Hematopoietic multipotent progenitor cell treated with erythropoietin and hydrocortisone succinate and interleukin-3 and kit ligand, for 8 days (in vitro differentiated cells): Measurements from ENCODE around the gene AGPAT4.
A peak's percentile ranks its signal among the peaks of the same experiment; 100 is the strongest.
"Not testable (repeated sequence)": the region's sequence is repeated elsewhere in the genome, so short reads cannot be mapped to it uniquely, and the experiment has no call there.

Experiments used
- DNase-seq: peaks from one replicate; pipeline ENCODE4 v3.0.0-alpha.2; 2015

AGPAT4 gene

DNA sequence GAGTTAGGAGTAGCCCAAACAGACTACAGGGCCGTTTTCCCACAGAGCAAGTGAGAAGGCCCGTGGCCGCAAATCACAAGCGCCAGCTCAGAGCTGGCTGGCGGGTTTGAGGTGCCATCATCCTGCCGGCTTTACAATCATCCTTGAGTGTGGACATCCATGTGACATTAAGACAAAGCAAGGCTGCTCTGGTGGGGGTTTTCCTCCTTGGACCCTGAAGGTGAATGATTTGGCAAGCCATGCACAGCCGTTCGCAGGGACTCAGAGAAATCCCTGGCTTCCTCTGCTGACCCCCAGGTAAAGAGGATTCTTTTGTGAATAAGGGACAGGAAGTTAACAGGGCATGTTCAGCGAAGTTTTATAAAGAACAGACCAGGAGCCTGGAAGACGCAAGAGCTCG, 137.2 kb downstream of the AGPAT4 start:
- no peak for DNase-seq

DNA sequence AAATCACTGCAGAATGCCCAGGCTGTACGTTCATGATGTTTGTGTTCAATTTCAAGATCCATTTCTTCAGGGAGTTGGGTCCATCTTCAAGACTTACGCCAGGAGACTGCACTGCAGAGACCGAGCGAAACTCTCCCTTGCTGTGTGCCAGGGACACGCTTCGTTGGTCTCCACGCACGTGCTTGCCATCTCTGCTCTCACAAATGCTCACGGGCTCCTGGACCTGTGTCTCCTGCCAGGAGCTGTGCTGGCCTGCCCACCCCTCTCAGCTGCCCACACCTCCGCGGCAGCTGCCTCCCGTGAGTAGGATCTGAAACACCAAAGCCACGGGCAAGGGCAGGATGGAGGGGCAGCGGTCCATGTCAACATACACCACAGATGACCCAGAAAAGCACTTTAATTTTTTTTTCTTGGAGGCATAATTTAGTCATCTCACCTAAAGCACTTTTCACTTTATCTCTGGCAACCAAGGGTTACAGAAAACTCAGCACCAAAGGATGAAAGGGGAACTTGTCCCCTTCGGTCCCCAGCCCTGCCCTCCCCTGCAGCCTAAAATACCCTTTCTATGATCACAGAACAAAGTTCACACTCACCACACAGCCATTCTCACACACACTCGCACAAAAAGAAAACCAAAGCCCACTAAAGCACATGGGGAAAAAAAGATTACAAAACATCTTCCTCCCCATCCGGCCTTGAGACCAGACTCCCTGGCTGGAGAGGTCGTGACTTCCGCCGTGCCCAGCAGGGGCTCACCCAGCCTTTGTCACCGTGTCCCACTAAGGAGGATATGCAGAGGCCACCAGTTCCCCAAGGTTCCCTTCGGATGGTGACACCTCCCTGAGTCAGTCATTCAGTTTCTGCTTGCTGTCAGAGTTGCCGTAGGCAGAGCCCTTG, 137.9 kb downstream of the AGPAT4 start:
- no peak for DNase-seq

DNA sequence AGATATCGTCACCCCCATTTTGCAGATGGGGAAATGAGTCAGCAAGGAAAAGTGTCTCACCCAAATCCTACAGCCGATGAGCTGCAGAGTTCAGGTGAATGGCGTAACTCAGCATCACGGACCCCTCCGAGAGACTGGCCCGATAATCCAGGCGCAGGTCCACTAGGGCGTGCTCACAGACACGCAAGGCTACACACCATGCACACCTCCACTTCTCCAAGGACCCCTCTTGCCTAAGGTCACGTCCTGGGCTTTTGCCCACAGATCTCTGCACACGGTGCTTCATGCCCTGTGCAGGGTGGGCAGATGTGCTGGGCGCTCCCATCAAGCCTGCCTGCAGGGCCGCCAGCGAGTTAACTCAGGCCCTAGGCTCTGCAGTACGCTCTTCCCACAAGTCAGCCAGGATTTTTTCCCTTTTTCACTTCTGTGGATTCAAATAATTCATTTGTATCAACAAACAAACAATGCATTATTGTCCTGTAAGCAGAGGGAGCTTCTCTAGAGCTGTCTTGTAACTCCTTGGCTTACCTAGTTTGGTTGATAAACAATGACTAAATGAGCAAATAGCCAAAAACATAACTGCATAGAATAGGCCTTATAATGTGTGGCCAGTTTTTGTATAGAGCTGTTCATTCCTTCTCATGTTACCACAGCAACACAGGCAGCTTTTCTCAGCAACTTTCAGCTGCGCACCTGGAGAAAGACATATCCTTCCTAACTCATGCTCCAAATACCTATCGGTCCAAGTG, 139.1 kb downstream of the AGPAT4 start:
- no peak for DNase-seq

DNA sequence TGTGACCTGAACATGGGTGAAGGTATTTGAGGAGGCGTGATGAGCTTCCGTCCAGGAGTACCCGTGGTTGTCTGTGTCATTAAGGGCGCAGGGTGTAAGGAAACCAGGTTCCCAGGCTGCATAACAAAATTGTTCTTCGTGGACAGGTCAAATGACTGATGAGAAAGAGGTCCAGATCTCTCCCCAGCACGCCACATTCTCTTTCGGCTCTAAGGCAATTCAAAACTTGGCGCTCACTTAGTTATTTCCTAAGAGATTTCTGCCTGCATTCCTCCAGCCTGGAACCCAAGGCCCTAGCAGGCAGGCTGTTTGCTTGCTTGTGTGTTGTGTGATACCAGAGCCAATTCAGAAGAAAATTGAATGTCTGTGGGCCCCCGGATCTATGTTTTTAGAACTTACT, 139.9 kb downstream of the AGPAT4 start:
- no peak for DNase-seq

DNA sequence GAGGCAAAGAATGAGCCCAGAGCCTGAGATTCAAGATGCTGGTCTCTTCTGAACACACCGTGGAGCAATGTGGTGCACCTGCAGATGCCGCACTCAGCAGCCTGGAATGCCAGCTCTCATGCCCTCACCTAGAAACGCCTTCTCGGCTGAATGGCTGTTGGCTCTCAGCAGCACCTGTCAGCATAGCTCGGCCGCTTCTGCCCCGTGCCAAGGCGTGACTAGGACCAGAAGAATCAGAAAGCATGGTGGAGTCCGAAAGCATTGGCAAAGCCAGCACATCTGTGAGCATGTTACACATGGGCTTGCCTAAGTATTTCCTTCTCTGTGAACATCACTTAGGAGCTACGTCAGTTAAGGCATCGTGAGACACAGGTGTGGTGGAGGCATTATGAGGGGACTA, 141.5 kb downstream of the AGPAT4 start:
- DNase-seq: no peak

DNA sequence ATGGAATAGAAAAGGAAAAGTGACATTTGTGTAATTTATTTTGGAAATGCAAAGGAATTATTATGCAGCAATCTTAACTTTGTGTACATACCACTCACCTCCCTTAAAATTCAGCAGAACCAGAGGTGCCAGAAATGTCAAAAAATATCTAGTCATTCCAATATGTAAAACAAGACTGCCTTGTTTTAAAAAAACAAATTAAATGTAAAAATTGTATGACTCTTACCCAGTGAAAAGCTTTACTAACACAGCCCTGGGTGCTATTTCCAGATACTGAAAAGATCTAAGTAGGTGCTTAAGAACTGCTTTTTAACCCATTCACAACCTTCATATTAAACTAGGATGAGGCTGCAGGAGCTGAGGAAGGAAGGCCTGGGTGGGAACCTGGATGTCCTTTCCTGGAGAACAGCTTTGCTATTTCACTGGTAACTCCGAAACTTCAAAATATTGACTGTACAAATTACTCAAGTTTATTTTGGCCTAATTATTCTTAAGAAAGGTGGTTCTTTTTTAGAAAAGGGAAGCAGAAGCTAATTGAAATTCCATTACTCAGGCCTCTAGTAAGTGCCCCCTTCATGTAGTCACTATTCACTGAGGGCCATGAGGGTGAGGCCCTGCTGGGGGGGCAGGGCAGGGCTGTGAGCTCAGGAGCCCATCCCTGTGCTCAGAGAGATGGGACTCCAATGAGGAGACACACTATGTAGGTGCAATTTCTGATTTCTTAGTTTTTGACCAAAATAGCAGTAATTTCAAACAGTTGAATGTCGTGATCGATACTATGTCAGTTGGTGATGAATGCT, 142.7 kb downstream of the AGPAT4 start:
- no peak for DNase-seq

DNA sequence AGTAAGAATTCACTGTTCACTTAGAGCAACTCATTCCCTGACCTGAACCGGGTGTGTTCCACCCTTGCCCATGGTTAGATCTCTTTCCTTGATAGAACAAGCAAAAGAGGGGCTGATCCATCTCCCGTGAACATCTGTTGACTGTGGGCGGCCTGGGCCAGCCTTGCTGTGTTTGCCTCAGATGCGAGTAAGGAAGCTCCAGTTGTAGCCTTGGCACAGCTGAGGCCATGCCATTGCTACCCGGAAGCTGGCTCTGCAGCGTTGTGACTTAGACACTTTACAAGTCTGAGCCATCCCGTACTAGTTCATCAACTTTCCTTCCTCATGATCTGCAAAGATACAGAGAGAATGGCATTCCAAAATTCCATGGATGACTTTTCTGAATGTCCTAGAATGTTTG, 143.3 kb downstream of the AGPAT4 start:
- DNase-seq: peak; percentile 65

DNA sequence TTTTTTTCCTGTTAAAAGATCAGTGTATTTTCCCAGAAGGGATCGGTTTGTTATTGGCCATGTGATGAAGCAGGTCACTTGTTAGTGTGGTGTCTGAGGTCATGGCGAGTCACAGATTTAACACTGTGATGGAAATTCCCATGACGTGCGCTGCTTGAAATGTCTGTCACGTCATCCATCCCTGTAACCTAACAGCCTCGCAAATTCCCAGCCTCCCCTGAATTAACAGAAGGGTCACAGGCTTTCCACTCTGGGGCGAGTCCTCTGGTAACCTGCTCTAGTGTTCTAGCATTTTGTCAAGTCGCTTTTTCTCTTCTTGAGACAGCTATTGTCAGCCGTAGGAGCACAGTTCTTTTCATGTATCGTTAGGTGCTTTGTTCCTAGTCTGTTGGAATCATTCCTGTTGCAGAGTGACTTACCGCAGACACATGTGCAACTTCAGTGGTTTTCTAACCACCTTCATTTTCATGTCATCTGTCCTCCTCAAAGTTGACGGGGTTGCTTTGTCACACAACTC, 145.1 kb downstream of the AGPAT4 start:
- DNase-seq: no peak

DNA sequence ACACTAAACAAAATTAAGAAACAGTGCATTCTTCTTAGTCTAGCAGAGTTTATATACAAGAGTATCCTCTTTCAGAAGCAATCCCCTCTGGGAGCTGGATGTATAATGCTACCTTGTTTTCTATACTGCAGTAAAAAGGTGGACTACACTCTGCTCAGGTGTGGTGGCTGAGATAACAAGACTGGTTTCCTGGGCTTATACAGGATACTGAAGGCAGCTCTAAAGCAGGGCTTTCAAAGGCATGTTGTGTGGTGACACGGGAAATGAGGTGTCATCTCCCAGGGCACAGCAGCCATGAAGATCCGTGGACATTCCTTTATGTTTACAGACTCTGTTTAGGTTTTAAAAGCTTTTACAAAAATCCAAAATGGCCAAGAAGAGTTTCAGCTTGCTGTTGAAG, 145.6 kb downstream of the AGPAT4 start:
- DNase-seq: no peak

DNA sequence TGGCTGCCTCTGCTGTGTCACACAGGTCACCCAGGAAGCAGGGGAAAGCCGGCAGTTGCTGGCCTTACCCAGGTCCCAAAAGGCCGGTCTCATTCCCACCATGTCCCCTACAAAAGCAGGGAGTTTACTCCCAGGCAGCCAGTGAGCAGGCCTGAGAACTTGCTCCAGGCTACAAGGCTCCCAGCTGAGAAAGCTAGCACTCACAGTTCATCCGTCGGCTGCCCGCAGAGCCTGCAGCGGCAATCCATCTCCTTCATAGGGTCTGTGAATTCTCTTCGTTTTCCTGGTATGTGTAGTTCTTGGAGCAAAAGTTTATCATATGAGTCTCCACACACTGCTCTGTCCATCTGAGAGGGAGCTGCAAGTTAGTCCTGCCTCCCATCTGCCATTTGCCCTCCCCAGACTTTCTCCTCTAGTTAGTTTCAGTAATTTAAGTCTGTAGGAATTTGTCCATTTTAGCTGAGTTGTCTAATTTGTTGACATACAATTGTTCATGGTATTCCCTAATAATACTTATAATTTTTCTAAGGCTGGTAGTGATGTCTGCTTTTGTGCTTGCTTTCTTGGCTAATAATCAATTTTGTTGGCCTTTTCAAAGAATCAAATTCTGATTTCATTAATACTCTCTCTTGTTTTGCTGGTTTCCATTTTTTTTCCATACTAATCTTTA, 146.7 kb downstream of the AGPAT4 start:
- DNase-seq: no peak

DNA sequence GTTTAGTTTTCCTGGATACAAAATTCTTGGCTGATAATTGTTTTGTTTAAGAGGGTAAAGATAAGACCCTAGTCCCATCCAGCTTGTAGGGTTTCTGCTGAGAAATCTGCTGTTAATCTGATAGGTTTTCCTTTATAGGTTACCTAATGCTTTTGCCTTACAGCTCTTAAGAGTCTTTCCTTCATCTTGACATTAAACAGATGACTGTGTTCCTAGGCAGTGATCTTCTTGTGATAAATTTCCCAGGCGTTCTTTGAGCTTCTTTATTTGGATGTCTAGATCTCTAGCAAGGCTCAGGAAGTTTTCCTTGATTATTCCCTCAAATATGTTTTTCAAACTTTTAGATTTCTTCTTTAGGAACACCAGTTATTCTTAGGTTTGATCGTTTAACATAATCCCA, 148.3 kb downstream of the AGPAT4 start:
- no peak for DNase-seq

DNA sequence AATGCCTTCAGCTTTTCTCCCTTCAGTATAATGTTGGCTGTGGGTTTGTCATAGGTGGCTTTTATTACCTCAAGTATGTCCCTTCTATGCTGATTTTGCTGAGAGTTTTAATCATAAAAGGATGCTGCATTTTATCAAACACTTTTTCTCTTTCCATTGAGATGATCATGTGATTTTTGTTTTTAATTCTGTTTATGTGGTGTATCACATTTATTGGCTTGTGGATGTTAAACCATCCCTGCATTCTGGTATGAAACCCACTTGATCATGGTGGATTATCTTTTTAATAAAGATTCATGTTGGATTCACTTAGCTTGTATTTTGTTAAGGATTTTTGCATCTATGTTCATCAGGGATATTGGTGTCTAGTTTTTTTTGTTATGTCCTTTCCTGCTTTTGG, 150.5 kb downstream of the AGPAT4 start:
- not testable (repeated sequence) for DNase-seq

DNA sequence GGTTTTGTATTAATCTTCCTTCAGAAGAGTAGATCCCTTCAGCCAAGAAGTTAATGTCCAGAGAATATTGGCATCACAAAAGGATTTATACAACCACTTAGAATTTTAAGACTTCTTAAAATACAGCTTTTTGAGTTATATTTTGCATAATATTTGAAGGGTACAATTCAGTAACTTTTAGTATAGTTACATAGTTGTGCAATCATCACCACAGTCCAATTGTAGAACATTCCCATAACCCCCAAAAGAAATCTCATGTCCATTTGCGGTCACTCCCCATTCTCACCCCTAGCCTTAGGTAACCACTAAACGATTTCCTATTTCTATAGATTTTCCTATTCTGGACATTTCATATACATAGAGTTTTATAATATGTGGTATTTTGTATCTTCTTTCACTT, 155.9 kb downstream of the AGPAT4 start:
- no peak for DNase-seq

DNA sequence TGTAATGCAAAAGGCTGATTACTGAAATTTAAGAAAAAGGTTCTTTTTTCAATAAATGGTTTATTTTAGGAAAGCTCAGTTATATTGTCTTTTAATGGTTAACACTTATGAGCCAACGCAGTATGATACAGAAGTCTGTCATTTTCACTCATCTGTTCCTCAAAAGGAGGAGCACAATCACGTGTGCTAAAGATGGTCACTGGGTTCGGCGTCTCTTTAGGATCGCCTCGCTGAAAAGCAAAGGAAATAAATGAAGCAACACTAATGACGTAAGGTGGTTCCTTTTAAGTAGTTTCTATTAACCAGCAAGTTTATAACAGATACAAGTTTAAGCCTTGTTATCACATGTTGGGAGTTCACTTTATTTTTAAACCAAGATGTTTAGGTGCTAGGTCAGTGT, 156.6 kb downstream of the AGPAT4 start:
- DNase-seq: no peak

DNA sequence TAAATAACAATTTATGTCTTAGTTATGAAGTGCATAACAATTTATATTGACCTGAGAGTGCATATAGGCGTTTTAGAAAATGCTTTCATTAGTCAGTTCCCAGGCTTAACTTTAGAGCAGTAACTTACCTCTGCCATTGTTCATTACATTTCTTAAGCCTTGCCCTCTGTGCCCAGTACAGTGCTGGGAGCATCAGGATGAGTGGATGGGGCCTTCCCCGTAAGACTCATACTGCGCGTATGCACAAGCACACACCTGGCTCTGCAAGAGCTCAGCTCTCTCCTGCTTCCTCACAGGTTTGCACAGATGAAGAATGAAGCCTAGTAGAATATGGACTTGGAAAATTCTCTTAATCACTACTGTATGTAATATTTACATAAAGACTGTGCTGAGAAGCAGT, 157.3 kb downstream of the AGPAT4 start:
- DNase-seq: no peak

DNA sequence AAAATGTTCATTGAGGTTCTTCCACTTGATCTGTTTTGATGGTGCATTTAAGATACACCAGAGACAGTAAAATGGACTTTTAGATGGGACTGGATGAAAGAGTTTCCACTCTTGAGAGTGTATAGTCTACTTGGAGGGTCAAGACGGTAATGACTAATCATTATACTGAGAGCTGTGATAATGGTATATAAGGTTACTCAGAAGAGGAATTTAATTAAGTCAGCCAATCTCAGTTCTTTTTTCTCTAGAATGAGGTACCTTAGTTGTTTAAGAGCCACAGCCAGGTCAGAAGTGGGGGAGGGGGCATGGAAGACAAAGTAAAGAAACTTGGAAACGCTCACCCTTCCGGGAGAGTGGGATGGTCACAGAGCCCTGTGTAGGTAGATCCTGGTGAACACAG, 158.4 kb downstream of the AGPAT4 start:
- DNase-seq: no peak

DNA sequence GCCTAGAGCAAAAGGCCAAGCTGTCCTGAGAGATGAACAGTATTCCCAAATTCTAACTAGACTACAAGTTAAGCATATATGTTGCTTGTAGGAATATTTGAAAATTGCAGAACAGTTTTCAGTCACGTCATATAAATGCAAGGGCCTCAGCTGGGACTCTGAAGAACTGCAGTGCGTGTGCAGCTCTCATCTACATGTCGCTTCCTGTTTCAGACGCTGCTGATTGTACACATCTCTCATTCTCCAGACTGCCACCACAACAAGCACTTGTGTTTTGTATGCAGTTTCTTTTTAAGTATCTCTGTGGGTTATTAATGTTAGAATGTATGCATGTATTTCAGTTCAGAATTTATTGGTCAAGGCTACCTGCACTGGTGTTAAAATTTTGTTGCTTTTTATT, 162.6 kb downstream of the AGPAT4 start:
- no peak for DNase-seq

DNA sequence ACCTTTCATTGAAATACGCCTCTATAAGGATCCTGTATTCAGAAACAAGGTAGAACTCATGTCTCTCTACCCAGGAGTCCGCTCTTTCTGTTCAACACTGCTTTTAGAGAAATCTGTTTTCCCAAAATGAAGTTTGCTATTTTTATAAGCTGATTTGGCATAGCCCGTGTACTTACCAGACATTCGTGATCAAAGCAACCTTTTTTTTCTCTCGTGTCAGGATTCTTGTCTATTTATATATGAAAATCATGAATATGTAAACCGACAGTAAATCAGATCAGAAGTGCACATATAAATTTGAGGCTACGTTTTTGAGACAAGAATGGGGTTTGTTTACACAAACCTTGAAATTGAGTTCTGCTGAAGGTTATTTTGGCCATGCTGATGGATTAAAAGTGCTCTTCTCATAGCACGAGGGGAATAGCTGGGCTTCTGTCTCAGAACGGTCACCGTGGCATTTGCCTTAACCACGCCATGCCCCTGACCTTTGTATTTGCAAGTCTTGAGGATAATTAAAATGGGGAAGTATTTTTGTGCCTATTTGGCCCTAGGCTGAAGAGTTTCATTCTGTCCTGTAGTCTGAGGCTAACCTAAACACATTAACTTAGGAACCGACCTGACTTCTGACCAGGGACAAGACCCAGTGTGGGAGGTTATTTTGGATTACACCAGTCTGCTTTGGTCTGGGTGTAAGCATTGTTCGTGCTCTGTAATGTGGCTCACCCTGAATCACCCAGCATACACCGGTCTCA, 163.7 kb downstream of the AGPAT4 start:
- DNase-seq: no peak

DNA sequence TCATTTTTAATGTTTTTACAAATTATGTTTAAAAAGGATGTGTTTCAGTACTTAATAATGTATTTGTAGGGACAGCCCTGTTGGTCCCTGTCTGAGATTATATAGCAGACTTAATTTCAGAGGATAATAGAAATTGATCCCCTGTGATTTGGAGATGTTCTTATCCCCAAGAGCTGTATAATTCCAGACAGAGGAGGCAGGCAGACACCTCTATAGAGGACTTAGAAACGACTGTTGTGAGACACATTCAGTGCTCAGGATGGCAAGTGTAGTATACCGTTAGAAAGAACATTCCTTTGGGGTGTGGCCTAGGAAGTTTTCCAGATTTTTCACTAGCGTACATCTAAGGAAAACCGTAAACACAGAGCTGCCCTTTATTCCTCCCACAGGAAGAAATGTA, 164.5 kb downstream of the AGPAT4 start:
- DNase-seq: no peak

DNA sequence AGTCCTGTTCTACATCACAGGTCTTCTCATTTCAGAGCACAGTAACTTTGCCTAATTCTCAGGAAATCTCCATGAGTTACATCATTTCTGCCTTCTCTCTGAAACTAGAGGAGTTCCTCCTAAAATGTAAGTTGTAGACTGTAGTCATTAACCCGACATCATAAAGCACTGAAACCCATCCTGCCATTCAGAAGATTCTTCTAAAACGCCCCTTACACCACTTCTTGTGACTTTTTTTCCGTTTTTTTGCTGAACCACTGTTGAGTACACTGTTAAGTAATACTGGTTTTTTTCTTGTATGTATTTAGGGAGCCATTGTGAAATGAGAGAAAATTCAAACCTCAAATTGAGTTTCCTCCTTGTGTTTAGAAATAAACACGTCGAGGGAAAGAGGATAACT, 164.9 kb downstream of the AGPAT4 start:
- no peak for DNase-seq

DNA sequence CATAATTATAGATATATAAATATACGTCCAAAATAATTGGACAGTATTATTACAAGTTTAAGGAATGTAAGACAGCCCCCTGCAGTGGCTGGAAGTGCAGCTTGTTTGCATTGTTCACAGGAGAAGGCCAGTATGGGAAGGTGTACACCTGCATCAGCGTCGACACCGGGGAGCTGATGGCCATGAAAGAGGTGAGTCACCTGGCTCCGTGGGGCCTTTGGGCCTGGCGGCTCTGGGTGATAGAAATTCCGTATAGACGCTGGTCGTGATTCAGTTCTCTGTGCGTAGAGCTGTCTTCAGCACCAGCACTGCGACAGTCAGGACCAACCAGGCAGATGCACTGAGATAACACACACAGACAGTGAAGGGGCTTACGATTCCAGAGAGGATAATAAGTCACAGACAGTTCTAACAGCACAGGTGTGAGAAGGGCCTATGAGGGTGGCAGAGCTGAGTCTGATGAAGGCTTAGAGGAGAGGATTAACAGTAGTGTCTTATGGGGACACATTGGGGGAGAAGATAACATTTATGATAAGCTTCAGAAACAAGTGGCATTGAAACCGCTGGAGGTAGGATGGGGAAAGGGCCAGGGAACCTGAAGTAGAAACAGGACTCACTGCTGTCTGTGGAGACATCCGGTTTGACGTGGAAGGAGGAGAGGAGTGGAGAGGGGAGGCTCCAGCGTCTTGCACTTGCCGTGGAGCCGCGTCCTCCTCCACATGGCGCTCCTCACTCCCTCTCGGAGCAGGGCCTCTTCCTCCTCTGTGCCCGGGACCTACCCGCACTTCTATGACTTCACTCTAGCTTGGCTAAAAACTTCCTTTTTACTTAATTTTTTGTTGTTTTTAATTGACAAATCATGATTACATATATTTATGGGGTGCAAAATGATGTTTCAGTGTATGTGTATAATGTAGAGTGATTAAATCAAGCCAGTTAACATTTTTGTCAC, 165.8 kb downstream of the AGPAT4 start:
- DNase-seq: no peak
